A549 (cell line): ENCODE data around the gene STYX. TPM values are rescaled to one million over a fixed set of nuclear protein-coding genes. Genes with fewer than 3 reads are reported as not detected.
A peak's percentile ranks its signal among the peaks of the same experiment; 100 is the strongest.

ENCODE experiments used
- ATAC-seq, 2 experiments: fragments of 200-7000 bp in 1 of 2; fragments of >200 bp in 1 of 2; cut with Nextera tagmentation in 1 of 2; cut with Tn5 transposase in 1 of 2; 3 replicates each; pipeline versions ENCODE4 v1.8.0 to v1.9.1; 2018 to 2020; ENCODE audit warnings: mild to moderate bottlenecking in 1 of 2, moderate library complexity in 1 of 2
- CTCF ChIA-PET: fragments of 300-600 bp; sonication (Branson Sonifier 250); formaldehyde crosslinking; extraction: SDS; loops from one replicate; lab custom pipeline; 2021; ENCODE audit warnings: antibody characterized with exemption, inconsistent platforms; lab: Yijun Ruan, JAX
- POLR2A ChIA-PET: fragments of 350-600 bp; formaldehyde crosslinking; extraction: SDS; loops from one replicate; lab custom pipeline; 2021; ENCODE audit warnings: antibody characterized with exemption, inconsistent platforms; lab: Yijun Ruan, JAX
- DNase-seq, 2 experiments: peaks; one replicate each; pipeline versions ENCODE4 v3.0.0 to v3.0.0-alpha.2; 2011 to 2016; ENCODE audit warnings: low read depth in 1 of 2, low spot score in 1 of 2
- FAIRE-seq: peaks from 2 replicates; lab custom pipeline; 2011; peaks lifted over from hg19 to GRCh38; lab: Jason Lieb, UNC
- H3K27ac ChIP-seq, 2 experiments: fragments of >200 bp; sonication (Bioruptor Twin); formaldehyde crosslinking; 3 replicates each; pipeline ENCODE4 v1.5.1; 2016 to 2017
- H3K4me1 ChIP-seq: fragments of >200 bp; sonication (Bioruptor Twin); formaldehyde crosslinking; 3 replicates; pipeline ENCODE4 v1.6.1; 2016
- H3K4me2 ChIP-seq: fragments of >200 bp; sonication (Bioruptor Twin); formaldehyde crosslinking; 3 replicates; pipeline ENCODE4 v1.6.1; 2016
- H3K4me3 ChIP-seq: fragments of >200 bp; sonication (Bioruptor Twin); formaldehyde crosslinking; 3 replicates; pipeline ENCODE4 v1.5.1; 2016
- H3K9me3 ChIP-seq: fragments of >200 bp; sonication (Bioruptor Twin); formaldehyde crosslinking; 3 replicates; pipeline ENCODE4 v1.6.1; 2016
- BHLHE40 ChIP-seq: IDR thresholded peaks from 2 replicates; pipeline ENCODE4 v1.6.1; 2012; ENCODE audit warnings: low read depth, low read length, inconsistent platforms
- EHF ChIP-seq: fragments of 250-450 bp; sonication (Bioruptor Pico); IDR thresholded peaks from 2 replicates; pipeline ENCODE4 v1.5.0; 2020; ENCODE audit warnings: mild to moderate bottlenecking
- FOSL2 ChIP-seq, 2 experiments: fragments of 450-650 bp in 1 of 2; fragments of >200 bp in 1 of 2; sonication (Bioruptor Twin) in 1 of 2; formaldehyde crosslinking; IDR thresholded peaks; 2 replicates each; pipeline versions ENCODE4 v1.5.0 to v1.6.1; 2016 to 2020; ENCODE audit warnings: mild to moderate bottlenecking in 1 of 2, moderate library complexity in 1 of 2
- FOXS1 ChIP-seq: fragments of 250-450 bp; sonication (Bioruptor Pico); IDR thresholded peaks from 2 replicates; pipeline ENCODE4 v1.5.0; 2020; ENCODE audit warnings: mild to moderate bottlenecking, moderate library complexity
- GATA3 ChIP-seq: IDR thresholded peaks from 2 replicates; pipeline ENCODE4 v1.6.1; 2012; ENCODE audit warnings: borderline replicate concordance
- JUN ChIP-seq, 2 experiments: fragments of >200 bp; sonication (Bioruptor Twin); formaldehyde crosslinking; IDR thresholded peaks; 2 replicates in 1 of 2; 3 replicates in 1 of 2; pipeline ENCODE4 v1.6.1; 2016 to 2017
- MYC ChIP-seq: IDR thresholded peaks from 2 replicates; pipeline ENCODE4 v1.6.1; 2012; ENCODE audit warnings: mild to moderate bottlenecking, inconsistent platforms, low read length, improper control_type of control experiment, borderline replicate concordance
- PHF8 ChIP-seq: fragments of 200-600 bp; sonication (generic); IDR thresholded peaks from 2 replicates; pipeline ENCODE4 v1.6.1; 2016; ENCODE audit warnings: low read depth, mild to moderate bottlenecking, antibody characterized with exemption, moderate library complexity, borderline replicate concordance
- POLR2A ChIP-seq: IDR thresholded peaks from 2 replicates; pipeline ENCODE4 v1.6.1; 2012; ENCODE audit warnings: mild to moderate bottlenecking, low read length
- RFX5 ChIP-seq: fragments of 450-650 bp; IDR thresholded peaks from 2 replicates; pipeline ENCODE4 v1.7.1; 2014; ENCODE audit warnings: antibody characterized with exemption, mild to moderate bottlenecking, moderate library complexity
- RNF2 ChIP-seq: fragments of 200-600 bp; sonication (generic); IDR thresholded peaks from 2 replicates; pipeline ENCODE4 v1.6.1; 2016; ENCODE audit warnings: low read depth, mild to moderate bottlenecking, antibody characterized with exemption, moderate library complexity, borderline replicate concordance
- ZSCAN20 ChIP-seq: fragments of 250-450 bp; sonication (Bioruptor Pico); IDR thresholded peaks from 2 replicates; pipeline ENCODE4 v1.8.0; 2022; ENCODE audit warnings: mild to moderate bottlenecking, moderate library complexity
- WGBS: methylation state at CpG from one replicate; pipeline ENCODE4 v1.1.6; 2017; ENCODE audit errors: missing lambda C conversion rate; 5-methylcytosine and 5-hydroxymethylcytosine counted together
- polyA plus RNA-seq, 4 experiments: library from polyadenylated mRNA; depleted of rRNA in 3 of 4; stranded (reverse); fragments of >200 nt; fragmentation: RNase III in 1 of 4; extraction: RNeasy Plus Mini Kit Qiagen cat#74134 plus additional on column Dnase treatment in 1 of 4; gene quantifications; 2 replicates in 3 of 4; 3 replicates in 1 of 4; pipeline ENCODE4 v1.2.3, GENCODE V29; 2011 to 2017
- TF ChIP-seq, protein P1 (sequence below): IDR thresholded peaks from 2 replicates; pipeline ENCODE4 v1.6.1; 2012
- TF ChIP-seq, protein P2 (sequence below): fragments of 150-350 bp; IDR thresholded peaks from 2 replicates; pipeline ENCODE4 v1.6.1; 2014; ENCODE audit warnings: low read depth, mild to moderate bottlenecking, low read length
- TF ChIP-seq, protein P3 (sequence below): fragments of >200 bp; sonication (Bioruptor Twin); formaldehyde crosslinking; IDR thresholded peaks from 3 replicates; pipeline ENCODE4 v1.6.1; 2016
- TF ChIP-seq, protein P4 (sequence below): IDR thresholded peaks from 2 replicates; pipeline ENCODE4 v1.6.1; 2012; ENCODE audit warnings: low read depth, borderline replicate concordance
- TF ChIP-seq, protein P5 (sequence below): fragments of >200 bp; sonication (Bioruptor Twin); formaldehyde crosslinking; IDR thresholded peaks from 2 replicates; pipeline ENCODE4 v1.6.1; 2016

The STYX gene
- polyA plus RNA-seq, 2 of the 4 experiments (the other 2 are of a cell fraction), result 7.6 to 12.0 TPM

DNA sequence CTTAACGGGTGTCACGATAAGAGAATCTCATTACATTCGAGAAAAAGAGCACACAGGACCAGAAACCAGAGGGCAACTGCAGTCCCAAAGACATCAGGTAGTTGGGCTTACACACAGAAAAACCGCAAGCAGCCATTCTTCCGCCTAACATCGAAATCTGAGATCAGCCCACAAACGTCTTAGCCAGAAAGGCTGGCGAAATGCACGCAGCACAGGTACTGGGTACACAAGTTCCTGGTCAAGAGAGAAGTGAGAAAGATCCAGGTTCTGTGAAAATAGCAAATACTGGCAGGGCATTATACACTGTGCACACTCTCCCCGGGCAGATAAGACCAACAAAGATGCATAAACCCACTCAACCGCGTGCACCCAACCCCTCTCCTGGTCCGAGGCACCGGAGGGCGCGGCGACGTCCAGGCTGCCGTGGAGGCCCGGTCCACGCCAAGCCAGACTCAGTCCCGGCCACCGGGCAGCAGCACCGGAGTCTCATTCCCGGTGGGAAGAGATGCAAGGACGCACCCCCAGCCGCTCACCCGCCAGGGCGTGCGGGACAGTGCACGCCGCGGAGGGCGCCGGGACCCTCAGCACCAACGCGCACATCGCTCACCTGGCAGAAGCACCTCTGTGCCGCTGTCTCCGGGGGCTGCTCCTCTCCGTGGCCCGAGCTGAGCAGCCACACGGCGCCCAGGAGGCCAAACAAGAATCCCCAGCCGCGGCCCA, 35.0 kb upstream of the STYX start:
- Histone ChIP-seq H3K4me2 (peak overlapping the region; percentile 92), H3K9me3 (no peaks in the 10 kb centered on the region)
- no peak for TF ChIP-seq FOXS1 (CRISPR knock-in tag)
- peak; percentile 23; the same call in 1 of the 2 replicates for TF ChIP-seq GATA3
- TF ChIP-seq, protein P1, sequence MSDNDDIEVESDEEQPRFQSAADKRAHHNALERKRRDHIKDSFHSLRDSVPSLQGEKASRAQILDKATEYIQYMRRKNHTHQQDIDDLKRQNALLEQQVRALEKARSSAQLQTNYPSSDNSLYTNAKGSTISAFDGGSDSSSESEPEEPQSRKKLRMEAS, result peak; percentile 59; the same call in 1 of the 2 replicates
- 0 out of 2 replicates have a peak, but pooled peaks have one; percentile 16 for TF ChIP-seq MYC
- TF ChIP-seq, protein P2, sequence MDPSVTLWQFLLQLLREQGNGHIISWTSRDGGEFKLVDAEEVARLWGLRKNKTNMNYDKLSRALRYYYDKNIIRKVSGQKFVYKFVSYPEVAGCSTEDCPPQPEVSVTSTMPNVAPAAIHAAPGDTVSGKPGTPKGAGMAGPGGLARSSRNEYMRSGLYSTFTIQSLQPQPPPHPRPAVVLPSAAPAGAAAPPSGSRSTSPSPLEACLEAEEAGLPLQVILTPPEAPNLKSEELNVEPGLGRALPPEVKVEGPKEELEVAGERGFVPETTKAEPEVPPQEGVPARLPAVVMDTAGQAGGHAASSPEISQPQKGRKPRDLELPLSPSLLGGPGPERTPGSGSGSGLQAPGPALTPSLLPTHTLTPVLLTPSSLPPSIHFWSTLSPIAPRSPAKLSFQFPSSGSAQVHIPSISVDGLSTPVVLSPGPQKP, result no peak
- no peak for TF ChIP-seq RNF2
- TF ChIP-seq, all 56 proteins: peak for 3
- Histone ChIP-seq H3K4me3 (peak overlapping the region; percentile 89), H3K4me1 (peaks cover 38% of the 10 kb centered on the region; the same call in 2 of the 3 replicates), H3K27ac (peak overlapping the region; percentile 91 to 98)
- ATAC-seq, result peak; percentile 67 to 68
- no peak for FAIRE-seq
- WGBS, result 3% methylated on average over 15 of the region's 46 CpGs
- ChIA-PET POLR2A (interaction anchor here (0.6 to 2.3 kb wide), 6 partner anchors 11 to 143 kb away, joined by 3 to 8 read pairs (median 6); partner anchors contain the start of genes GNPNAT1, GPR137C and TXNDC16), CTCF (interaction anchor here (0.6 to 1.5 kb wide), 4 partner anchors 16 to 1444 kb away, joined by 3 to 4 read pairs (median 3); no protein-coding TSS in a partner anchor)
- peak in 1 of 2 experiments; percentile 45 for DNase-seq

DNA sequence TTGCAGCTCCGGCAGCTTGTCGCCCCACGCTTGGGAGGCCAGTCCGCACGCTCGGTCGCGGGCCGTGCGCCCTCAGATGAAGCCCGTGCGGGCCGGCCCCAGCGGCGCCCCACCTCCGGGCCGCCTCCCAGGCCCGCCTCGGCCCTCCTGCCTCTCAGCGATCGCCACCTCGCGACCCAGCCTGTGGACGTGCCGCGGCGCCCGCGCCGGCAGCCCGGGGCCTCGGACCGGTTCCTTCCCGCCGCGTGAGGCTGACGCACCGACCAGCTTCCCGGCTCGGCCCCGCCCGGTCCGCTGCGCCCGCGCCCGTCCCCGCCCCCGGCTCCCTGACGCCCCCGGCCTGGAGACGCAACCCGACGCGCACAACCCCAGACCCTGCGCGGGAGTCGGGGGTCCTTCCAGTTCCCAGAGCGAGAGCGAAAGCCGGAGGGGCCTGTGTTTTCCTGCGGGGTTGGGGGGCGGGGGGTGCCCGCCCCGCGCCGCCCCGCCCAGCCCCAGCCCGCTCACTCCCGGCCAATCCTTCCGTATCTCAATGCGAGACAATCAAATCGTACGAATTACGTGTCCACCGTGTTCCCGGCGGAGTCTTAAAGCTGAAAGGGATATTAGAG, 34.4 kb upstream of the STYX start, which contains the start of gene ERO1A:
Gene ERO1A (minus strand): TSS at position 78 of the 611 bp plus-strand sequence. CDS start 77 bp downstream, at position 1.
- 0 out of 2 replicates have a peak, but pooled peaks have one; percentile 8 for TF ChIP-seq BHLHE40
- TF ChIP-seq, protein P1, result no peak; the same call in 1 of the 2 replicates
- TF ChIP-seq FOSL2 (IDR thresholded peaks at IDR 0.05), result no peak
- 0 out of 2 replicates have a peak, but pooled peaks have one; percentile 26 for TF ChIP-seq FOSL2 (CRISPR knock-in tag; IDR thresholded peaks at IDR 0.05)
- TF ChIP-seq, protein P3, sequence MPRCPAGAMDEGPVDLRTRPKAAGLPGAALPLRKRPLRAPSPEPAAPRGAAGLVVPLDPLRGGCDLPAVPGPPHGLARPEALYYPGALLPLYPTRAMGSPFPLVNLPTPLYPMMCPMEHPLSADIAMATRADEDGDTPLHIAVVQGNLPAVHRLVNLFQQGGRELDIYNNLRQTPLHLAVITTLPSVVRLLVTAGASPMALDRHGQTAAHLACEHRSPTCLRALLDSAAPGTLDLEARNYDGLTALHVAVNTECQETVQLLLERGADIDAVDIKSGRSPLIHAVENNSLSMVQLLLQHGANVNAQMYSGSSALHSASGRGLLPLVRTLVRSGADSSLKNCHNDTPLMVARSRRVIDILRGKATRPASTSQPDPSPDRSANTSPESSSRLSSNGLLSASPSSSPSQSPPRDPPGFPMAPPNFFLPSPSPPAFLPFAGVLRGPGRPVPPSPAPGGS, result 0 out of 3 replicates have a peak, but pooled peaks have one; percentile 16
- no peak for TF ChIP-seq RNF2
- peak; percentile 66 for TF ChIP-seq PHF8
- TF ChIP-seq JUN (IDR thresholded peaks at IDR 0.05), result peak; percentile 50 to 61; a peak in 2 of 5 replicates
- TF ChIP-seq POLR2A, result peak; percentile 33
- TF ChIP-seq, protein P4, sequence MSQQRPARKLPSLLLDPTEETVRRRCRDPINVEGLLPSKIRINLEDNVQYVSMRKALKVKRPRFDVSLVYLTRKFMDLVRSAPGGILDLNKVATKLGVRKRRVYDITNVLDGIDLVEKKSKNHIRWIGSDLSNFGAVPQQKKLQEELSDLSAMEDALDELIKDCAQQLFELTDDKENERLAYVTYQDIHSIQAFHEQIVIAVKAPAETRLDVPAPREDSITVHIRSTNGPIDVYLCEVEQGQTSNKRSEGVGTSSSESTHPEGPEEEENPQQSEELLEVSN, result peak; percentile 29; the same call in 1 of the 2 replicates
- TF ChIP-seq, all 56 proteins: peak for 7
- FAIRE-seq (no peak), ATAC-seq (peak; percentile 90 to 93), DNase-seq (peak; percentile 66 to 85)
- Histone ChIP-seq H3K4me3 (peak within 1 kb of the TSS; percentile 89), H3K4me1 (peaks cover 44% of the 10 kb centered on the region), H3K9me3 (no peaks in the 10 kb centered on the region), H3K4me2 (peak within 1 kb of the TSS; percentile 92), H3K27ac (peak within 1 kb of the TSS; percentile 91 to 98)
- WGBS, result 0% methylated on average over 7 of the region's 78 CpGs
- POLR2A ChIA-PET, result interaction anchor here (0.6 to 2.3 kb wide), 10 partner anchors 10 to 638 kb away, joined by 3 to 8 read pairs (median 6); partner anchors contain the start of genes GNPNAT1, GPR137C and TXNDC16
- CTCF ChIA-PET, result interaction anchor here (0.6 to 1.5 kb wide), 5 partner anchors 16 to 1445 kb away, joined by 3 to 4 read pairs (median 3); no protein-coding TSS in a partner anchor

DNA sequence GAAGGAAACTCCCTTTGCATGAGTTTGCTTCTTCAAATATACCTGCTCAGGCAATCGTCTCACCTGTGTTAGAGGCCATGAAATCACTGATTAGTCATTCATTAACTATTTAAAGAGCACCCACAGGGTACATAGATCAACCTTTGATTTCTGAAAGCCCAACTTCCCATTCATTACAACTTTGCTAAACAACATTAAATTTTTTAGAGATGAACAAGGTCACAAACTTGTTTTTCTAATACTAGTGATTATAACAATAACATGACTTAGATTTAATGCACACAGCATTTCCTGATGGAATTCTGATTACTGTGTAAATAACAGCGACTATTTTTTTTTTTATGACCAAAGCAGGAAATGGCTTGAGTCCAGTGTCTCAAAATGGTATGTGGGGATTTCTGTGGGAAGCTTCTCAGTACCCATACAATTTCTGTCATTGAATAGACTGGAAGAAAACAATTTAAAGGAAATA, 29.2 kb upstream of the STYX start:
- Histone ChIP-seq H3K4me3 (no peak overlapping the region; the same call in 2 of the 3 replicates), H3K4me2 (peak overlapping the region; percentile 65), H3K27ac (peak overlapping the region; percentile 44 to 50; a peak in 5 of 6 replicates), H3K9me3 (no peaks in the 10 kb centered on the region), H3K4me1 (peaks cover 30% of the 10 kb centered on the region)
- ATAC-seq, result peak in 1 of 2 experiments; percentile 55; a peak in 2 of 6 replicates
- ChIA-PET POLR2A (interaction anchor here (0.7 kb wide), 1 partner anchor 59 kb away, joined by 3 read pairs; no protein-coding TSS in a partner anchor), CTCF (interaction anchor here (0.7 kb wide), 1 partner anchor 15 kb away, joined by 4 read pairs; no protein-coding TSS in a partner anchor)
- TF ChIP-seq ZSCAN20 (CRISPR knock-in tag) (peak; percentile 52; the same call in 1 of the 2 replicates), RFX5 (no peak), EHF (CRISPR knock-in tag) (0 out of 2 replicates have a peak, but pooled peaks have one; percentile 41)
- TF ChIP-seq, protein P5, sequence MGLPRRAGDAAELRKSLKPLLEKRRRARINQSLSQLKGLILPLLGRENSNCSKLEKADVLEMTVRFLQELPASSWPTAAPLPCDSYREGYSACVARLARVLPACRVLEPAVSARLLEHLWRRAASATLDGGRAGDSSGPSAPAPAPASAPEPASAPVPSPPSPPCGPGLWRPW, result no peak
- DNase-seq, result peak in 1 of 2 experiments; percentile 47
- WGBS, result 3% methylated on average over 2 of the region's 2 CpGs
- no peak for FAIRE-seq
